Measurements from ENCODE around the gene RAE1.

- no peak for TF ChIP-seq CTCF (conservative IDR thresholded peaks at IDR 0.05; ENCODE audit: low read depth, low read length)
- no peak for TF ChIP-seq EZH2 (IDR thresholded peaks at IDR 0.05; ENCODE audit: low read length, unreplicated experiment)
Observed at GRCh38 chr20:57428324-57429158, 77.5 kb downstream of the RAE1 start.

All from PC-3 (cell line).